Measurements from ENCODE around the gene PGBD4.

GRCh38 chr15:34070003-34070402 is 31.9 kb upstream of the PGBD4 start:
- TF ChIP-seq POLR2A (IDR thresholded peaks at IDR 0.05) (no peak), CTCF (IDR thresholded peaks at IDR 0.05) (no peak)
